GM21381 (cell line): ENCODE results near the gene PIWIL1.

Experiments
- ATAC-seq: cut with Tn5 transposase; IDR thresholded peaks from one replicate; pipeline ENCODE4 v1.9.1; 2021; ENCODE audit warnings: mild to moderate bottlenecking, moderate library complexity; ENCODE audit not compliant: unreplicated experiment

Gene PIWIL1

DNA sequence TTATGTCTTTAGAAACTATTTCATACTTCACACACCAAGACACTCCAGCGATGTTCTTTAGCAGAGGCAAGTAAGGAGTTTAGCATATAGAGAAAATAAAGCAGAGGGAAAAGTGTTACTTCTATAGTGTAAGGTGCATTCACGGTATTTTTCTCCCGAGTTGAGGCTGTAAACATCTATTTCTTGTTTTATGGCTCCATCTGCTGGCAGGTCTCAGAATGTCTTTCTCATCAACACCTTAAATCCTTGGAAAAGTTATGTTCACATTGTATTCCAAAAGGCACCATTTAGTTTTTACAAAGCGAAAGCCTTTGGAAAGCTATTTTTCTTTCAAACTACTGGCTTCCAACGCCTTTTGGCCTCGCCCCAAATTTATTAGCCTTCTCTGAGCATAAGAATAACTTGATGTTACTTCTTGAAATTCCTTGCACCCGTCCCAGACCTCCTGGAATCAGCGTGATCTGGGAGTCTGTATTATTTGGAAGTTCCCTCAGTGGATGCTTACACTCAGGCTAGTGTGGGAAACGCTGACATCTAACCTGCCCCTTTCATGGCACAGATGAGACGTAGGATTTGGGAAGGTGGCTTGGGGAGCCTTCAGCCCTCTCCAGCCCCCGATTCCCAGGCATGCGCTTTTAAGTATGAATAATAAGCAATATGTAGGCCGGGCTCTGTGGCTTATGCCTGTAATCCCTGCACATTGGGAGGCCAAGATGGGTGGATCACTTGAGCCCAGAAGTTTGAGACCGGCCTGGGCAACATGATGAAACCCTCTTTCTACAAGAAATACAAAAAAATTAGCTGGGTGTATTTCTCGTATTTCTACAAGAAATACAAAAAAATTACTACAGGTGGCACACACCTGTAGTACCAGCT is 1.9 kb upstream of the PIWIL1 start:
- no peak for ATAC-seq

DNA sequence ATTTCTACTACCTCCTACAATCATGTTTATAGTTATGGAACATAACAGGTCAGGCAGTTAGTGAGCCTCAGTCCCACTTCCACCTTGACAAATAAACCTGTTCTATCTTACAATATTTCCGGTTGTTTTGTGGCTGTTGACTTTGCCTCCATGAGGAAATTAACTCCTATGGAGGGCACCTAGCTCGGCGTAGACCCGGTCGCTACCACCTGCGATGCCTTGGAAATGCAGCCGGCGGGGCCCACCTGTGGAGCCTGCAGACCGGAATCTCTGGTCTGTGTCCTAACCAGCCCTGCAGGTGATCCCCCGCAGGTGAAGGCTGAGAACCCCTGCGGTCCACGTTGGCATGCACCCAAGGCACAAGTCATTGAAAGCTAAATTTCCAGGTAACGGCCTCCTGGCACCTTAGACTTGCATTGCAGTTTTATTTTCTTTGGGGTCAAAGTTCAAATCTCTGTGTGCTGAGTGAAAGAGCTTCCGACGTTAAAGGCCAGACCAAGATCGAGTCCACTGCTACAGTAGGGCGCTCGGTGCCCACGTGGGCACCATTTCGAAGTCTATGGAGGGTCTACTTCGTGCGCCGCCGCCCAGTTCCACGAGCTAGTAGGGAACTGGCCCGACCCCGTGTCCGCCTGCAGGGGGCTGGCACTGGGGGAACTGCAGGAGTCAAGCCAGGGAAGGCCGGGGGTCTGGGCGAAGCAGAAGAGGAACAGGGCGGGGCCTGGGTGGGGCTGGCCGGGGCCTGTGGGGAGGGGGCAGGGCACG is 782 bp upstream of the PIWIL1 start:
- no peak for ATAC-seq

DNA sequence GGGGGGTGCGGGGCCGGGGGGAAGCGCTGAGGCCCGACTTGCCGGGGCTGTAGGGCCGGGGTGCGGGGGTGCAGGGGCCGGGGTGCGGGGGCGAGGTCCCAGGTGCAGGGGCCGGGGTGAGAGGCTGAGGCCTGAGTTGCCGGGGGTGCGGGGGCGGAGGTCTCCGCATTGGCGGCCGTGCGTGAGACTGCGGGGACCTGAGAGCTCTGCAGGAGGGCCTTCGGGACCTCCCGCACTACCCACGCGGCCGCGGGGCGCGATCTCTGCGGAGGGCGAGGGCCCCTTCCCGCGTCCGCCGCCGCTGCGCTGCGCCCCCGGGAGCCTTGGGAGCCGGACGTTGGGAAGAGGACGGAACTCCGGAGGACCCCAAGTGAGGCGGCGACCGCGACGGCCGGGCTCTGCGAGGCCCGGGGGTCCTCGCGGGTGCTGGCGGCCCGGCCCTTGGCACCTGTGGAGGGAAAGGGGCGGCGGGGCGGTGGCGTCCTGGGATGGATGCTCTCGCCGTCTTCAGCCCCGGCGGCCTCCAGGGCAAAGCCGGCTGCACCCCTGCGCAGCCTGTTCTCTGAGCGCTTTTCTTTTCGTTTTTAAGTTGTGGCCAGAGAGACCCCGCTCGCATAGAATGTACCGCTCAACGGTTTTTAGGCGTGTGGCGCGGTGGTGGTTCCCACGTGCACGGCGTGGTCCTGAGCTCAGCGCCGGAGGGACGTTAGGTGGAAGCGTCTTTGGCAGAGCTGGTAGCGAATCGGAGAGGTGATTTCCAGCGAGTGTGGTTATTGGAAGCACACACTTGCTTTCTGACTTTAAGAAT is 1.3 kb downstream of the PIWIL1 start:
- no peak for ATAC-seq

DNA sequence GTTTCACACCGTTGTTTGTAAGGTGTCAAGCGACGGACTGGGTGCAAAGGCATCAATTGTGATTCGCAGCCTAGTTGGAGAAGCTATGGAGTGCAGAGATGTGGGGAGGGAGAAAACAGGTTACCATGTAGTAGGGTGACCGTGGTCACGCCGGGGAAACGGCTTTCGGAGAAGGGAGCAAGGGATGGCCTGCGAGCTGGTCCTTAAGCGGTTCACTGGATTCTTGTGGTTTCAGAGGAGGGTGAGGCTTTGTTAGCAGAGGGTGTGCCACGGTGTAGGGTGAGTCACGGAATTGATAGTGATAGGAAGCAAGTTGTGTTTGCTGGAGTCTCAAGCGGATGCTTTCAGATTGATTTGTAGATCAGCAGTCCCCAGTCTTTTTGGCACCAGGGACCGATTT is 2.3 kb downstream of the PIWIL1 start:
- no peak for ATAC-seq

DNA sequence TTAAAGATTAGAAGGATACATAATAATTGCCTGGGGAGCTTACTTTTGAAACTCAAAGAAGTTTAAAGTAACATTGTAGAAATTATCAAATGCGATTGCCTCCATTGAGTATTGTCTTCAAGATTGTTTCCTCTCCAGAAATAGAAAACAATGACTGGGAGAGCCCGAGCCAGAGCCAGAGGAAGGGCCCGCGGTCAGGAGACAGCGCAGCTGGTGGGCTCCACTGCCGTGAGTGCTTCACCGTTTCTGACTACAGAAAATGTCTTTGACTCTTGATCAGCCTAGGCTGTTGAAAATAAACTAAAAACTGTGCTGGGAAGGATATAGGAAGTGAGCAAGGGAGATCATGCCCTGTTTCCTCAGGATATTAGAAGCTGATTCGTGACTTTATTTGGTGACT is 4.8 kb downstream of the PIWIL1 start:
- no peak for ATAC-seq

DNA sequence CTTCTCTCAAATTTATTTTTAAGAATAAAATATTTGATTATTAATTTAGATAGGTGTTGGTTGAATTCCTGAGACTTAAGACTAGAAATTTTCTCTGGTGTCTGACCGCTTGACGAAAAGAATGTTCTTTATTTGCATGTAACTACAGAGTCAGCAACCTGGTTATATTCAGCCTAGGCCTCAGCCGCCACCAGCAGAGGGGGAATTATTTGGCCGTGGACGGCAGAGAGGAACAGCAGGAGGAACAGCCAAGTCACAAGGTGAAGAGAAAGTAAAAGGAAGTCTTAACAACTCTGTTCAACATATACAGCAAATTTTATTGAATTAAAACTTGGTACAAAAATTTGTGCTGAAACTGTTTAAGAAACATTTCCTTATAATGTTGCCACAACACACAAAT is 5.2 kb downstream of the PIWIL1 start:
- no peak for ATAC-seq

DNA sequence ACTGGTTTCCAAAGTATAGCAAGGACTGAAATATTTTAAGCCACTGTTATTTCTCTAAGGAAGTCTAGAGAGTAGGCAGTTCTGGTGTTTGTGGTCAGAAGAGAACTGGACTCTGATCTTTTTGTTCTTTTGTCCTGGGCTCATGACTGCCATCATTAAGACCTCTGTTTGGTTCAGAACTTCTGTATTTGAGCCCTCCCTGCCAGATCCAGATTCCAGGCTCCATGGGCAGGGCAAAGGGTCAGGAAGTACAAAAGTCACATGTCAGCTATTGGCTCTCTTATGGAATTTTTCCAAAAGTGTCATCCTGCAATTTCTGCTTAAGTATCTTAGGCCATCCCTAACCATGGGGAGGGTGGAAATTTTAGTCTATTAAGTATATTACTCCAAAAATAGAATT is 6.8 kb downstream of the PIWIL1 start:
- no peak for ATAC-seq

DNA sequence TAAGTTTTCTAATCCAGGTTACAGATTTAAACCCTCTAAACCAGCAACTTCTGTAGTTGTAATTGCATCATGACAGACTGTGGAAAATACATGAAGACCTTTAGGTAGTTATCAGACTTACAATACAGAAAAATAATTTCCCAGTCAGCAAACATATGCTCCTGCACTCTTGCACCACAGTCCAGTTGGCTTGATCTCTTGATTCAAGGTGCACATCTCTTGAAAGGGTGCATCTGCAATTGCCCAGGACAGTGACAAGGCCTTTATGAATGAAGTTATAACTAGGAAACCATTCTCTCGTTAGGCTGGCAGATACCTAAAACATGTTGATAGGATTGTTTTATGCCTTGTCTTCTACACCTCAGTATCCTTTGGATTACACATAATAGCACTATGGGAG is 7.6 kb downstream of the PIWIL1 start:
- ATAC-seq = no peak

DNA sequence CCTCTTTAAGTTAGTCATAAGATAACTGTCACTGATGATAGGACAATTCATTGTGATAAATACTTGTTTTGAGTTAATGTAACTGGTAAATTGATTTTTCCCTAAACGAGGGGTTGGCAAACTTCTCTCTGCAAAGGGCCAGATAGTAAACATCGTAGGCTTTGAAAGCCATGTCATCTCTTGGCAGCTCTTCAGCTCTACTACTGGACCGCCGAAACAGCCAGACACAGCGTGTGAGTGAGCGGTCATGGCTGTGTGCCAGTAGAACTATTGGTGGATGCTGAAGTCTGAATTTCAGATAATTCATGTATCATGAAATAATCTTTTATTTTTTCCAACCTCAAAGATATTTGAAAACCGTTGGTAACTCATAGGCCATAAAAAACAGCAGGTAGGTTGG is 9.9 kb downstream of the PIWIL1 start:
- no peak for ATAC-seq

DNA sequence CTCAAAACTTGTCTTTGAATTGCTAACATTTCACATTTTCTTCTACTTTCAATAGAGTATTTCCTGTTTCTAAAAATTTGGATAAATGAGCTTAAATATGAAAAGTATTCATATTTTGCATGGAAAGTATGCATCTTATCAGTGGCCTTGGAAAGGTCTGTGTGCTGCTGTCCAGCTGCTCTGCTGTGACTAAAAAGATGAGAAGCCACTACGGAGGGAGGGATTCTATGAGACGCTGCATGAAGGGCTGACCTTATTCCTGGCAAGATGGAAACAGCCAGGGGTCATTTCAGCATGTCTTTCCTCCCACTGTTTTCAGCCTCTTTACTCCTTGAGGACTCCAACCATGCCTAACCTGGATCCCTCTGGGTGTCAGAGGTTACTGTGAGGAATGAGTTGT is 13.0 kb downstream of the PIWIL1 start:
- no peak for ATAC-seq

DNA sequence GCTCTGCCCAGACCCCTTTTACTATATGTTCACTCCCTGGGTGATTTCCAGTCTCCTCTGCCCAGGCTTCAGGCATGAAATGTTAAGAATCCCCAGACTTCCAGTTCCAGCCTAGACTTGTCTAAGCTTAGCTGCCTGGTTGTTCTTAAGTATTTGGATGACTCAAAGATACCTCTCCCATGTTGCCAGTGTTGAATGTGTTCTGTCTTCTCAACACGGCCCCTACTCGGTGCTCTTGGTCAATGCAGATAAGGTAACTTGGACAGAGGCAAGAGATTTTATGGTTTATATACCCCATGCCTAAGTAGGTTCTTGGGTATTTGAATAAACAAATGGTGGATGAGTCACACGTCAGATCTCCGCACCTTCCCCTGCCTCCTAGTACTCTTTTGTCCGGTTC is 13.6 kb downstream of the PIWIL1 start:
- ATAC-seq = no peak

DNA sequence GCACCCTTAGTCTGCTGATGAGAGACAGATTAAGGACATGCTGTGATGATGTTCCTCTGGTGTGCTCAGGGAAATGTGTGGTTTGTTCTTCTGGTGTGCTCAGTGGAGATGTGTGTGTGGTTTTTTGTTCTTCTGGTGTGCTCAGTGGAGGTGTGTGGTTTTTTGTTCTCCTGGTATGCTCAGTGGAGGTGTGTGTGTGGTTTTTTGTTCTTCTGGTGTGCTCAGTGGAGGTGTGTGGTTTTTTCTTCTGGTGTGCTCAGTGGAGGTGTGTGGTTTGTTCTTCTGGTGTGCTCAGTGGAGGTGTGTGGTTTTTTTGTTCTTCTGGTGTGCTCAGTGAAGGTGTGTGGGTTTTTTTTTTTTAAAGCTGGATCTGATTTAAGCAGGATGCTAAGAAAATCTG is 15.4 kb downstream of the PIWIL1 start:
- ATAC-seq = no peak

DNA sequence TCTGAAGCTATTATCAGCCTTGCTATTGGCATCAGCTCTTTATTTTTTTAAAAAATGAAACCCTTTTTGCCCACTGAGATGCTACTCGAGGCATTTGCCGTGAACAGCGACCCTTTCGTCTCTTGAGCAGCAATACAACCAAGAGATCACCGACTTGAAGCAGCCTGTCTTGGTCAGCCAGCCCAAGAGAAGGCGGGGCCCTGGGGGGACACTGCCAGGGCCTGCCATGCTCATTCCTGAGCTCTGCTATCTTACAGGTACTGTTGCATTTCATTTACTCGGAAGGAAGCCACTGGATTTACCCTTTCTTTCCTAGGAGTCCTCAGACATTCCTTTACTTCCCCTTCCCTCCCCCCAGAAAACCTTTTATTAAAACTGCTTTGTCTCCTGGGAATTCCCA is 16.7 kb downstream of the PIWIL1 start:
- no peak for ATAC-seq

DNA sequence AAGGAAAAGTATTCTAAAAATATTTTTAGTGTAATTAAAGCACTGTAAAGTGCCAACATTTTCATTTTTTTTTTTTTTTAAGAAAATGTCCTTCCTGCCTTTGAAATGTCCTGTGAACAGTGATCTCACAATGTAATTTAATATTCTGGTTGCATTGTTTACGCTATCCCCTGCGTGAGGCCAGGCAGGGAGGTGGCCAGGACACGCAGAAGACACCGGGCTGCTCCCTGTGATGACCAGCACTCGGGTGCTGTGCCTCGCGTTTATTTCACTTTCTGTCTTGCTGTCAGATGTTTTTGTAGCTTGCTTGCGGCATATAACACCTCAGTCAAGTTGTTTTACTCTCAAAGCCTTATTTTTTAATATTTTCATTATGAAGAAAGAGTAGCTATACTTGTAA is 18.5 kb downstream of the PIWIL1 start:
- no peak for ATAC-seq

DNA sequence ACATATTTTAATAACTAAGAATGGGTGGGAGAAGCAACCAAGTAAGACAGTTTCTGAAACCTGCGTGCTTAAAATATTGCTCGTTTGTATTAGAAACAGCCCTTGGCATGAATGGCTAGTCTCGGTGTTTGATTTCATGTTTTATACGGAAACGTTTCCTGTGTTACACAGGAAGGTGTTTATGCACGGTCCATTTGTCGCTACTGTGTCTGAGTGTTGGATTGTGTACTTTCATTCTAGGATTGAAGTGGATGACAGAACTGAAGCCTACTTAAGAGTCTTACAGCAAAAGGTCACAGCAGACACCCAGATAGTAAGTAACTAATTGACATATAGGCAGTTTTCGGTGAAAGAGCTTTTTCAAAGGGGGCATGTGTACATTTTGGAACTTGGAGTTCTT is 19.6 kb downstream of the PIWIL1 start:
- no peak for ATAC-seq

DNA sequence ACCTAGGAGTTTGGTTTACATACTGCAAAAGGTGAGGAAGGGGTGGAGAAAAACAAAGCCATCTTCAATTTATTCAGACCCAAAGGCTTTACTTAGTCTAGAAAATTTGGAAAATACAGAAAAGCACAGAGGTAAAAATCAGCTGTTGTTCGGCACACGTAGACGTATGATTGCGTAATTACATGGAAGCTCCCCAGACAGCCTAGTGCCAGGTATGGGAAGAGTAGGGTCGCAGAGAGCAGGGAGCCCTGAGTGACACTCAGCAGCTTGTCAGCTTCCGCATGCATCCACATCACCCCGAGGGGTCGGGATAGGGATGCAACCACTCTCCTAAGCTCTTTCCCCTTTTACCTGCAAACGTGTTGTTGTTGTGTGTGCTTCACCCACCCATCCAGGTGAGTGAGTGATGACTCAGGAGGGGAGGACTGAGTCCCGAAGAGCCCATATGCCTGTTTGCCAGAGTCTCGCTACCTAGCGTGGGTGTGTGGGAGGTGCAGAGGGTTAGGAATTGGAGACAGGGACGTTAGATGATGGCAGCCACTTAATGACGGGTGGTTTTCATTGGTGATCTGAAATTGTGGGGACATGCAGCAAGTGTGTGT is 20.1 kb downstream of the PIWIL1 start:
- ATAC-seq = no peak

DNA sequence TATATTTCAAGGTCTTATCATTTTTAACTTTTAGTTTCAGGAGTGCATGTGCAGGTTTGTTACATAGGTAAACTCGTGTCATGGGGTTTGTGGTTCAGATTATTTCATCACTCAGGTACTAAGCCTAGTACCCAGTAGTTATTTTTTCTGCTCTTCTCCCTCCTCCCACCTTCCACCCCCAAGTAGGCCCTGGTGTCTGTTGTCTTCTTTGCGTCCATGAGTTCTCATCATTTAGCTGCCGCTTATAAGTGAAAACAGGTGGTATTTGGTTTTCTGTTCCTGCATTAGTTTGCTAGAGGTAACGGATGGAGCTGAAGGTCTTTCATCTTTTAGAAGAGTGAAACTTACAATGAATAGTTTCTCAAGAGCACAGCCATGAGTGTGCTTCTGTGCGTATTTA is 24.4 kb downstream of the PIWIL1 start:
- ATAC-seq = no peak

DNA sequence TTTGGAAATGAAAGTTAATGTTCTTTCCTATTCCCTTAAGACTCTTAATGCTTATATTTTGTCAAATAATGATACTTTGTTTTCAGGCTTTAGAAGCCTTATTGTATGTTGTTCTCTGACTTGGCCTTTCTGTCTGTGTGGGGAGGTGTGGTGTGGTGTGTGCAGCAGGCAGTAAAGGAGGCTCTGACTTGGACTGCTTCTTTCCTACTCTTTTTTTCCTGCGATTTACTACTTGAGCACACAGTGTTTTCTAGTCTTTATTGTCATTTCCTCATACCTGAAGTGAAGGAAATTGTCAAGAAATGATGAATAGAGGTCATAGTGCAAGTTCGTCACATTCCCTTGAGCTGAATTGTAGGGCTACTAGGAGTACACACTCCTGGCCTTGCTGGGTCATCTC is 26.9 kb downstream of the PIWIL1 start:
- no peak for ATAC-seq

DNA sequence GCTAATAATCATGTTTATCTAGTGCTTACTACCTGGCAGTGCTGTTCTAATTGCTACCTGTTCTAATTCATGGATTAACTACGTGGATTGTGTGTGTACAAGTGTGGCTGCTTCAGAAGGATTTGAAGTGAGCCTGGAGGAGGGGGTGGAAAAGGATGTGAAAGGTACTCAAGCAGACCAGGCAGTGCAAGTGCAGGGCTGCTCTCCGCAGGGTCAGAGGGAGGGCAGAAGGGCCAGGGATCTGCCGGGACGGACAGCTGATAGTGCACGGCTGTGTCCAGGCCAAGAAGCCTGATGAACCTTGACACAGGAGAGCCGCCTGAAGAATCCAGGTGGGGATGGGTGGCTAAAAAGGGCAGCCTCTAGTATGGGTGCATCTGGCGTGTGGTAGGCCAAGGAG is 28.5 kb downstream of the PIWIL1 start:
- no peak for ATAC-seq

DNA sequence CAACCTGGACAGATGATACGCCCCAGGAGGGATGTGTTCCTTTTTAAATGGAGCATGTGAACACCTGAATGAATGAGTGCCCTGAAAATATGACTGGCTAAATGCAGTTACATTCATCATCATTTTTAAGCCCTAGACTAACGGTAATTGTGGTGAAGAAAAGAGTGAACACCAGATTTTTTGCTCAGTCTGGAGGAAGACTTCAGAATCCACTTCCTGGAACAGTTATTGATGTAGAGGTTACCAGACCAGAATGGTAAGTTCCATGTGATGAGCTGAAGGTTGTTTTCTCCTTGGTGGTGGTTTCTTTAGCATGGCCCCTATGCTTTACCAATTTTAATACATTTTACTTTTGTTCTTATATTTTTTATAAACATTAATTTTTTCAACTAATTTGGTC is 29.3 kb downstream of the PIWIL1 start:
- no peak for ATAC-seq

DNA sequence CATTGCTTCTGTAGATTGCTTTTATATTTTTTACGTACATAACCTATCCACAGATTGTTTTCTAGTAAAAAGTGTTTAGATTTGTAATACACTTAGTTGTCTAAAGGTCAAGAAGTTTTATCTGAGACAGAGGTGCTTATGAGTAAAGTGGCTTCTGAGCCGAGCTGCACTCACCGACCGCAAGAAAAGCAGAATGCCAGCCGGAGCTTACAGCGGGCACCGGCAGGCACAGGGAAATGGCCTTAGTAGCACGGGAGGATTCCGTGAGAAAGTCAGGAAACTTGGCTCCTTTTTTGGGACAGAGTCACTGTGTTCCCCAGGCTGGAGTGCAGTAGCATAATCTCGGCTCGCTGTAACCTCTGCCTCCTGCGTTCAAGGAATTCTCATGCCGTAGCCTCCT is 29.8 kb downstream of the PIWIL1 start:
- ATAC-seq = no peak
